K562 (cell line): ENCODE results near the gene ISG20L2. TPM values are rescaled to one million over a fixed set of nuclear protein-coding genes. Genes with fewer than 3 reads are reported as not detected.

Experiments used
- CC2D1A ChIP-seq: fragments of 450-650 bp; IDR thresholded peaks from 2 replicates; pipeline ENCODE4 v1.6.1; 2017; ENCODE audit warnings: mild to moderate bottlenecking
- E2F1 ChIP-seq: sonication (generic); formaldehyde crosslinking; IDR thresholded peaks from 2 replicates; pipeline ENCODE4 v1.8.1; 2023; ENCODE audit warnings: mild to moderate bottlenecking, missing genetic modification reagents, moderate library complexity
- E4F1 ChIP-seq: fragments of 250-450 bp; sonication (Bioruptor Pico); IDR thresholded peaks from 2 replicates; pipeline ENCODE4 v1.5.0; 2021; ENCODE audit warnings: mild to moderate bottlenecking, borderline replicate concordance
- MAX ChIP-seq: sonication (generic); formaldehyde crosslinking; IDR thresholded peaks from 2 replicates; pipeline ENCODE4 v1.9.0; 2022; ENCODE audit warnings: mild to moderate bottlenecking, missing genetic modification reagents
- RBM25 ChIP-seq: fragments of 200-400 bp; formaldehyde crosslinking; IDR thresholded peaks from 2 replicates; pipeline ENCODE4 v1.6.1; 2018; ENCODE audit warnings: low read length, low read depth, moderate library complexity; ENCODE audit not compliant: severe bottlenecking
- THRAP3 ChIP-seq: fragments of 450-650 bp; IDR thresholded peaks from 2 replicates; pipeline ENCODE4 v1.6.1; 2016; ENCODE audit warnings: mild to moderate bottlenecking, inconsistent platforms, borderline replicate concordance
- TRIM28 ChIP-seq: fragments of 450-650 bp; IDR thresholded peaks from 2 replicates; pipeline ENCODE4 v1.6.1; 2017
- TSHZ1 ChIP-seq: fragments of 250-450 bp; sonication (Bioruptor Pico); IDR thresholded peaks from 2 replicates; pipeline ENCODE4 v1.4.0; 2020; ENCODE audit warnings: mild to moderate bottlenecking, moderate library complexity
- ZNF311 ChIP-seq: fragments of 250-450 bp; sonication (Bioruptor Pico); IDR thresholded peaks from 2 replicates; pipeline ENCODE4 v1.4.0; 2020; ENCODE audit warnings: mild to moderate bottlenecking, moderate library complexity
- ZNF551 ChIP-seq: fragments of 250-450 bp; sonication (Bioruptor Pico); IDR thresholded peaks from 2 replicates; pipeline ENCODE4 v1.5.0; 2021; ENCODE audit warnings: mild to moderate bottlenecking, moderate library complexity
- ZNF717 ChIP-seq: fragments of 250-450 bp; sonication (Bioruptor Pico); IDR thresholded peaks from 2 replicates; pipeline ENCODE4 v1.5.0; 2021
- polyA plus RNA-seq, 8 experiments: library from polyadenylated mRNA; depleted of rRNA in 4 of 8; stranded (reverse) in 5 of 8; unstranded in 3 of 8; fragments of >200 nt; fragmentation: Nextera tagmentation in 2 of 8; fragmentation: Illumina TruSeq in 1 of 8; extraction: Ambion mirVana in 2 of 8; extraction: Trizol in 1 of 8; gene quantifications; 2 replicates each; pipeline versions ENCODE4 v1.2.1 to v1.2.3, GENCODE V29; 2011 to 2014; ENCODE audit warnings: inconsistent platforms in 1 of 8, missing spikeins in 1 of 8
- total RNA-seq, 7 experiments: library from RNA; depleted of rRNA in 6 of 7; stranded (reverse); fragments of >200 nt in 6 of 7; fragmentation: Illumina TruSeq in 2 of 7; extraction: Trizol in 2 of 7; gene quantifications; 2 replicates each; pipeline versions ENCODE4 v1.2.1 to v1.2.3, GENCODE V29; 2011 to 2021; ENCODE audit warnings: low replicate concordance in 1 of 7

The ISG20L2 gene
- total and polyA plus RNA-seq, 9 of the 15 experiments (the other 6 are each of a cell fraction or from before 2014, with no cell fraction given), result 21.3 to 130 (median 50.3) TPM

- TF ChIP-seq E4F1 (CRISPR knock-in tag) (no peak), E2F1 (no peak), MAX (CRISPR knock-in tag) (no peak), RBM25 (no peak), ZNF717 (CRISPR knock-in tag) (no peak), ZNF311 (peak; percentile 93), TSHZ1 (CRISPR knock-in tag) (peak; percentile 62; the same call in 1 of the 2 replicates), ZNF551 (CRISPR knock-in tag) (no peak), CC2D1A (no peak), THRAP3 (no peak), TRIM28 (no peak)
Measured at GRCh38 chr1:156755527-156755950, 27.0 kb upstream of the ISG20L2 start (continued).
